GM18508 (cell line): ENCODE data around the gene PRSS57.

Source experiments
- ATAC-seq: cut with Tn5 transposase; IDR thresholded peaks from one replicate; pipeline ENCODE4 v1.9.1; 2021; ENCODE audit warnings: moderate number of reproducible peaks; ENCODE audit not compliant: insufficient read depth, unreplicated experiment

The PRSS57 gene

DNA sequence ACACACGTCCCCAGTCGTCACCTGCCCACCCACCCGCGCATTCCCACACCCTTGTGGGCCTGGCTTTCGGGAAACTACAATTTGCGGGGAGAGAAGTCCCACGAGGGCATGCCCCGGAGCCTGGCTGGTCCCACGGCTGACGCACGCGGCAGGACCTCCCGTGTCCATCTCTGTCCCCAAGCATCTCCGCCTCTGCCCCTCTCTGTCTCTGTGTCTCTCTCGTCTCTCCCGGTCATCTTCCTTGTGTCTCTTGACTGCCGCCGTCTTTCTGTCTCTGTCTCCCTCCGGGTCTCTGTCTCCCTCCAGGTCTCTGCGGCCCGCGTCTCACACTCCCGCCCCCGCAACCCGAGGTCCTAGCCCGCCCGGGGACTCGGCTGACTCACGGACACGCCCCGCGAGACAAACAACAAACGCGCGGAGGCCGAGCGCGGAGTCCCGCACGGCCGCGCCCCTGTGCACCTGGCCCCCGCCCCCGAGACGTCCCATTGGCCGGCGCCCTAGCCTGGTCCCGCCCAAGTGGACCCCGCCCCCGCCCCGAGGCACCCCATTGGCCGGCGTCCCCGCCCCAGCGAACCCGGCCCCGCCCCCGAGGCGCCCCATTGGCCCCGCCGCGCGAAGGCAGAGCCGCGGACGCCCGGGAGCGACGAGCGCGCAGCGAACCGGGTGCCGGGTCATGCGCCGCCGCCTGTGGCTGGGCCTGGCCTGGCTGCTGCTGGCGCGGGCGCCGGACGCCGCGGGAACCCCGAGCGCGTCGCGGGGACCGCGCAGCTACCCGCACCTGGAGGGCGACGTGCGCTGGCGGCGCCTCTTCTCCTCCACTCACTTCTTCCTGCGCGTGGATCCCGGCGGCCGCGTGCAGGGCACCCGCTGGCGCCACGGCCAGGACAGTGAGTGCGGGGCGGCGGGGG, 55.7 kb downstream of the PRSS57 start, which contains the start of gene FGF22:
Gene FGF22 (plus strand): TSS at position 627 of the 908 bp plus-strand sequence. CDS start 47 bp downstream, at position 674.
- ATAC-seq, result no peak

DNA sequence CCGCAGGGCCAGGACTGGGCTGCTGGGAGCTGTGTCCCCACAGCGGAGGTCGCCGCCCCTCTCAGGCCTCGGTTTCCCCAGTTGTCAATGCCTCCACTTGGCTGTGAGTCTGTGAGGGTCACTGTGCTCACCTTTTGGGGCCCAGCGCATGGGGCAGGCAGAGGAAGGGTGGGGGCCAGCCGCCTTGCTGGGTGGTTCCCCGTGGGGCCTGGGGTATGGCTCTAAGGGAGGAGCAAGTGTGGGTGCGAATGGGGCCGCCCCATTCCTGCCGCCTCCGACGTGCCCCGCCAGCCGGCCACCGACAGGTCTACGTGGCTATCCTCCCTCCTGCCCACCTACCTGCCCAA, 56.4 kb downstream of the PRSS57 start:
- no peak for ATAC-seq
